Measurements from ENCODE around the gene ZNF215.

GRCh38 chr11:6928916-6929315, 2.7 kb downstream of the ZNF215 start:
- TF ChIP-seq CTCF (IDR thresholded peaks at IDR 0.05 in 4 of 5, conservative IDR thresholded peaks at IDR 0.05 in 1 of 5) (no peak), POLR2A (IDR thresholded peaks at IDR 0.05) (no peak)
